ENCODE results near the gene SGIP1.

Gene SGIP1

DNA sequence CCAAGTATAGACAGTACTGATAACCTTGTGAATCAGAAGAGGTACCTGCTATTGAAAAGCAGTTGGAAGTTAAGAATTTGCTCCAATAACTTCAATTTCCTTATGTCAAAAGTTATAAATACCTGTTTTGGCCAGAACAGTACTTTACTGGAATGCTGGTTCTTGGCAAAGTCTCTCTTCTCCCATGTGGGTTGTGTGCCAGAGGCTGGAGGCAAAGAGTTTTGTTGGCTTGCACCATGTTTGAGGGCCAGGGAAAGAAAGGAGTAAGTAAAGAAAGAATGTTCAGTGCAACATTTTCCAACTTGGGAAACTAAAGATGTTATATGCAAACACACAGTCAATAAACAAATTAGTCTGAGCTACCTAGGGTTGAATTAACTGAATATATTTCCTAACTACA lies 151.3 kb downstream of the SGIP1 start:
- Histone ChIP-seq H3K79me2 (ENCODE audit: low read length) (no peaks in the 10 kb centered on the region), H3F3A (ENCODE audit: insufficient read depth, low read length) (peaks cover 6% of the 10 kb centered on the region; the same call in 1 of the 2 replicates), H4K20me1 (ENCODE audit: insufficient read depth, low read length) (no peaks in the 10 kb centered on the region), H3K27me3 (replicated peaks; ENCODE audit: insufficient read depth, low read length) (no peaks in the 10 kb centered on the region), H3K9me2 (replicated peaks; ENCODE audit: insufficient read depth, low read length) (no peaks in the 10 kb centered on the region), H3K4me1 (ENCODE audit: low read length) (peaks cover 39% of the 10 kb centered on the region), H3K4me3 (ENCODE audit: low read length) (no peak overlapping the region), H3K9me3 (replicated peaks; ENCODE audit: insufficient read depth, low read length) (no peaks in the 10 kb centered on the region), H3K4me2 (ENCODE audit: low read depth, low read length) (no peak overlapping the region), H3K36me3 (replicated peaks; ENCODE audit: insufficient read depth, low read length) (no peaks in the 10 kb centered on the region), H3K27ac (ENCODE audit: low read length) (no peak overlapping the region), H2AFZ (ENCODE audit: low read length) (no peak overlapping the region), H3K9ac (ENCODE audit: low read length) (no peak overlapping the region)
- no peak for DNase-seq
- no peak for TF ChIP-seq EZH2 (optimal IDR thresholded peaks at IDR 0.05; ENCODE audit: low read depth, low read length)
- TF ChIP-seq, protein P1, sequence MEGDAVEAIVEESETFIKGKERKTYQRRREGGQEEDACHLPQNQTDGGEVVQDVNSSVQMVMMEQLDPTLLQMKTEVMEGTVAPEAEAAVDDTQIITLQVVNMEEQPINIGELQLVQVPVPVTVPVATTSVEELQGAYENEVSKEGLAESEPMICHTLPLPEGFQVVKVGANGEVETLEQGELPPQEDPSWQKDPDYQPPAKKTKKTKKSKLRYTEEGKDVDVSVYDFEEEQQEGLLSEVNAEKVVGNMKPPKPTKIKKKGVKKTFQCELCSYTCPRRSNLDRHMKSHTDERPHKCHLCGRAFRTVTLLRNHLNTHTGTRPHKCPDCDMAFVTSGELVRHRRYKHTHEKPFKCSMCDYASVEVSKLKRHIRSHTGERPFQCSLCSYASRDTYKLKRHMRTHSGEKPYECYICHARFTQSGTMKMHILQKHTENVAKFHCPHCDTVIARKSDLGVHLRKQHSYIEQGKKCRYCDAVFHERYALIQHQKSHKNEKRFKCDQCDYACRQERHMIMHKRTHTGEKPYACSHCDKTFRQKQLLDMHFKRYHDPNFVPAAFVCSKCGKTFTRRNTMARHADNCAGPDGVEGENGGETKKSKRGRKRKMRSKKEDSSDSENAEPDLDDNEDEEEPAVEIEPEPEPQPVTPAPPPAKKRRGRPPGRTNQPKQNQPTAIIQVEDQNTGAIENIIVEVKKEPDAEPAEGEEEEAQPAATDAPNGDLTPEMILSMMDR (IDR thresholded peaks at IDR 0.05; ENCODE audit: low read length), result no peak
- TF ChIP-seq EZH2phosphoT487 (IDR thresholded peaks at IDR 0.05; ENCODE audit: low read length), result no peak

DNA sequence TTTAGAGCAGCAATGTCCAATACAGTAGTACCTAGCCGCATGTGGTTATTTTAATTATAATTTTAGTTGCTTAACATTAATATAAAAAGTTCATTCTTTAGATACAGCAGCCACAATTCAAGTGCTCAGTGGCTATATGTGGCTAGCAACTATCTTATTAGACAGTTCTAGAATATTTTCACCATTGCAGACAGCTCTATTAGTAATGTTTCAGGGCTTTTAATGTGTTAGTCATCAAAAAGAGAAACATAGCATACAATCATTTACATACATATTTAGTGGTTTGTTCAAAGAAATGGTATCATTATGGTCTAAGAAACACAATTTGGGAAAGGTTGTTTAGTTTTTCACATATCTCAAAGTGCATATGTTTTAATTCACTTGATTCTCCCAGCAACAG lies 151.7 kb downstream of the SGIP1 start:
- Histone ChIP-seq H3K36me3 (replicated peaks; ENCODE audit: insufficient read depth, low read length) (no peaks in the 10 kb centered on the region), H3K4me1 (ENCODE audit: low read length) (peaks cover 39% of the 10 kb centered on the region), H4K20me1 (ENCODE audit: insufficient read depth, low read length) (no peaks in the 10 kb centered on the region), H3K9me2 (replicated peaks; ENCODE audit: insufficient read depth, low read length) (no peaks in the 10 kb centered on the region), H2AFZ (ENCODE audit: low read length) (no peak overlapping the region), H3K9me3 (replicated peaks; ENCODE audit: insufficient read depth, low read length) (no peaks in the 10 kb centered on the region), H3K79me2 (ENCODE audit: low read length) (no peaks in the 10 kb centered on the region), H3F3A (ENCODE audit: insufficient read depth, low read length) (peaks cover 6% of the 10 kb centered on the region; the same call in 1 of the 2 replicates), H3K4me2 (ENCODE audit: low read depth, low read length) (no peak overlapping the region), H3K27ac (ENCODE audit: low read length) (no peak overlapping the region), H3K27me3 (replicated peaks; ENCODE audit: insufficient read depth, low read length) (no peaks in the 10 kb centered on the region), H3K4me3 (ENCODE audit: low read length) (no peak overlapping the region), H3K9ac (ENCODE audit: low read length) (no peak overlapping the region)
- TF ChIP-seq EZH2phosphoT487 (IDR thresholded peaks at IDR 0.05; ENCODE audit: low read length) (no peak), EZH2 (optimal IDR thresholded peaks at IDR 0.05; ENCODE audit: low read depth, low read length) (no peak)
- TF ChIP-seq, protein P1 (IDR thresholded peaks at IDR 0.05; ENCODE audit: low read length), result no peak
- no peak for DNase-seq

DNA sequence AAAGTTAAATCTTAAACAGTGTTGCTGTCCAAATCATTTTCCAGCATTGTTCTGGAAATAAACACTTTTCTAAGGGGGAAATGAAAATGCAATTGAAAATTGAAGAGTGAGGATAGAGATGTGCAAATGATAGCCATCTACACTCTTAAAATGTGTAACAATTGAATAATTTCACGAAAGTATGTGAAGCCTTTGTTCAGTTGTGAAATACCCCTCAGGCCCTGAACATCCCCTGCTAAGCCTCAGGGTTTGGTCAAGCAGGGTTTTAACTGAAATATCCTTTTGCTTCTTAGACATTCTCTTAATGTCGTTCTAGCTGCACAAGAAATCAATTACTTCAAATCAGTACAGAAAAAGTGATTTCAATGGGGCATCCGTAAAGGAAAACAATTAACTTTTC lies 152.5 kb downstream of the SGIP1 start:
- H4K20me1 ChIP-seq (ENCODE audit: insufficient read depth, low read length), result no peaks in the 10 kb centered on the region
- H3K9me2 ChIP-seq (replicated peaks; ENCODE audit: insufficient read depth, low read length), result no peaks in the 10 kb centered on the region
- no peaks in the 10 kb centered on the region for H3K27me3 ChIP-seq (replicated peaks; ENCODE audit: insufficient read depth, low read length)
- H3K4me1 ChIP-seq (ENCODE audit: low read length), result peaks cover 38% of the 10 kb centered on the region
- H3K9ac ChIP-seq (ENCODE audit: low read length), result no peak overlapping the region
- H3K9me3 ChIP-seq (replicated peaks; ENCODE audit: insufficient read depth, low read length), result no peaks in the 10 kb centered on the region
- H3K4me3 ChIP-seq (ENCODE audit: low read length), result no peak overlapping the region
- TF ChIP-seq EZH2 (optimal IDR thresholded peaks at IDR 0.05; ENCODE audit: low read depth, low read length), result no peak
- H3K79me2 ChIP-seq (ENCODE audit: low read length), result no peaks in the 10 kb centered on the region
- H3K27ac ChIP-seq (ENCODE audit: low read length), result no peak overlapping the region
- H3K4me2 ChIP-seq (ENCODE audit: low read depth, low read length), result 0 out of 2 replicates have a peak overlapping the region, but pooled peaks have one; percentile 32
- peaks cover 6% of the 10 kb centered on the region; the same call in 1 of the 2 replicates for H3F3A ChIP-seq (ENCODE audit: insufficient read depth, low read length)
- no peaks in the 10 kb centered on the region for H3K36me3 ChIP-seq (replicated peaks; ENCODE audit: insufficient read depth, low read length)
- DNase-seq, result no peak
- 0 out of 2 replicates have a peak overlapping the region, but pooled peaks have one; percentile 4 for H2AFZ ChIP-seq (ENCODE audit: low read length)

DNA sequence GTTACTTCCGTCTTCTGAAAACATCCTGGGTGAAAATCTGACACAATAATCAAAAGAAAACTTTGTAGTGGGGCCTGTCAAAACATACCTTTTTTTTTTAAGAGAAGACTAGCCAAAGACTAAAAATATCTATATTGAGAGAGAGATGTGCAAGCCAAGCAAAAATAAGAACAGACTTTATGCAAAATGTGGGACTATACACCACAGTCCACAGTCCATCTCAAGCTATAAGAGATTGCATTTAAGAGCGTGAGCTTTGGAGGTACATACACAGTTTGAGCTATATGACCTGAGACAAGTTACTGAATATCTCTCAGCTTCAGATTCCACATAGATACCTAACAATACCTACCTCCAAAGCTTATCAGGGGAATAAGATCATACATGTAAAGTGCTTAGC lies 153.4 kb downstream of the SGIP1 start:
- Histone ChIP-seq H3K4me1 (ENCODE audit: low read length) (peaks cover 30% of the 10 kb centered on the region), H3K4me2 (ENCODE audit: low read depth, low read length) (peak overlapping the region; percentile 32; the same call in 1 of the 2 replicates), H3K4me3 (ENCODE audit: low read length) (no peak overlapping the region), H3K9me2 (replicated peaks; ENCODE audit: insufficient read depth, low read length) (no peaks in the 10 kb centered on the region), H3K9me3 (replicated peaks; ENCODE audit: insufficient read depth, low read length) (no peaks in the 10 kb centered on the region), H3F3A (ENCODE audit: insufficient read depth, low read length) (peaks cover 6% of the 10 kb centered on the region; the same call in 1 of the 2 replicates), H3K27me3 (replicated peaks; ENCODE audit: insufficient read depth, low read length) (no peaks in the 10 kb centered on the region), H2AFZ (ENCODE audit: low read length) (peak overlapping the region; percentile 4; the same call in 1 of the 2 replicates), H3K79me2 (ENCODE audit: low read length) (no peaks in the 10 kb centered on the region), H3K9ac (ENCODE audit: low read length) (no peak overlapping the region), H4K20me1 (ENCODE audit: insufficient read depth, low read length) (no peaks in the 10 kb centered on the region), H3K27ac (ENCODE audit: low read length) (peak overlapping the region; percentile 19; the same call in 1 of the 2 replicates), H3K36me3 (replicated peaks; ENCODE audit: insufficient read depth, low read length) (no peaks in the 10 kb centered on the region)
- peak; percentile 58 for DNase-seq
- TF ChIP-seq EZH2phosphoT487 (IDR thresholded peaks at IDR 0.05; ENCODE audit: low read length) (no peak), EZH2 (optimal IDR thresholded peaks at IDR 0.05; ENCODE audit: low read depth, low read length) (no peak)
- TF ChIP-seq, protein P1 (IDR thresholded peaks at IDR 0.05; ENCODE audit: low read length), result no peak
